B cell (primary cell): ENCODE results near the gene EEA1. TPM values are rescaled to one million over a fixed set of nuclear protein-coding genes. Genes with fewer than 3 reads are reported as not detected.

Experiments
- ATAC-seq: fragments of 200-7000 bp; cut with Tn5 transposase; one replicate; pipeline ENCODE4 v1.10.0; 2021; ENCODE audit warnings: low read depth, mild to moderate bottlenecking, moderate number of reproducible peaks, moderate library complexity
- CTCF ChIA-PET: fragments of 350-600 bp; sonication (Branson Sonifier 250); formaldehyde crosslinking; loops from one replicate; lab custom pipeline; 2021; ENCODE audit warnings: antibody characterized with exemption, inconsistent platforms; lab: Charles Lee
- POLR2A ChIA-PET: fragments of 350-600 bp; sonication (Branson Sonifier 250); formaldehyde crosslinking; loops from one replicate; lab custom pipeline; 2021; ENCODE audit warnings: antibody characterized with exemption; lab: Charles Lee
- DNase-seq: peaks from one replicate; pipeline ENCODE4 v3.0.0; 2013
- H2AFZ ChIP-seq: 2 replicates; pipeline ENCODE4 v1.6.1; 2012; ENCODE audit warnings: mild to moderate bottlenecking, low read depth, low read length; ENCODE audit not compliant: insufficient read depth, poor library complexity, severe bottlenecking
- H3K27ac ChIP-seq, 2 donors: 1 replicate in 1 of 2; 2 replicates in 1 of 2; pipeline ENCODE4 v1.5.1; 2012 to 2013; ENCODE audit warnings: low read length in 2 of 2, mild to moderate bottlenecking in 2 of 2, moderate library complexity in 1 of 2
- H3K27me3 ChIP-seq, 4 experiments: fragments of 200-600 bp in 1 of 4; sonication (generic) in 1 of 4; replicated peaks in 1 of 4; 1 replicate in 2 of 4; 2 replicates in 2 of 4; pipeline versions ENCODE4 v1.6.1 to v1.7.0; 2013 to 2016; ENCODE audit warnings: low read length in 3 of 4, mild to moderate bottlenecking in 2 of 4, mixed read lengths in 1 of 4, moderate library complexity in 1 of 4; ENCODE audit not compliant: insufficient read depth in 4 of 4, control insufficient read depth in 3 of 4; ENCODE audit errors: control extremely low read depth in 1 of 4
- H3K36me3 ChIP-seq, 2 experiments: replicated peaks in 1 of 2; 1 replicate in 1 of 2; 2 replicates in 1 of 2; pipeline versions ENCODE4 v1.6.1 to v1.7.1; 2013; ENCODE audit warnings: low read length in 1 of 2; ENCODE audit not compliant: insufficient read depth in 2 of 2, control insufficient read depth in 1 of 2; ENCODE audit errors: control extremely low read depth in 1 of 2, extremely low read depth in 1 of 2
- H3K4me1 ChIP-seq, 2 donors: fragments of 200-600 bp in 1 of 2; sonication (generic) in 1 of 2; 1 replicate in 1 of 2; 2 replicates in 1 of 2; pipeline versions ENCODE4 v1.5.1 to v1.6.1; 2013 to 2017; ENCODE audit warnings: low read length in 2 of 2; ENCODE audit not compliant: control insufficient read depth in 2 of 2, insufficient read depth in 2 of 2
- H3K4me2 ChIP-seq: replicated peaks from 2 replicates; pipeline ENCODE3; 2012; ENCODE audit warnings: mild to moderate bottlenecking, low read depth, low read length; ENCODE audit not compliant: poor library complexity, severe bottlenecking
- H3K4me3 ChIP-seq, 5 experiments: fragments of 200-600 bp in 1 of 5; sonication (generic) in 1 of 5; 1 replicate in 3 of 5; 2 replicates in 2 of 5; pipeline versions ENCODE4 v1.5.1 to v1.7.0; 2011 to 2016; ENCODE audit warnings: low read length in 4 of 5, mild to moderate bottlenecking in 4 of 5, low read depth in 2 of 5, control low read depth in 1 of 5, moderate library complexity in 1 of 5; ENCODE audit not compliant: insufficient read depth in 1 of 5; ENCODE audit errors: control extremely low read depth in 1 of 5, extremely low read depth in 1 of 5
- H3K79me2 ChIP-seq: fragments of 200-600 bp; sonication (generic); one replicate; pipeline ENCODE4 v1.6.0; 2016; ENCODE audit warnings: low read length; ENCODE audit not compliant: control insufficient read depth, insufficient read depth
- H3K9ac ChIP-seq: fragments of 200-600 bp; sonication (generic); 2 replicates; pipeline ENCODE4 v1.6.1; 2017; ENCODE audit warnings: mild to moderate bottlenecking, low read length, moderate library complexity
- H3K9me3 ChIP-seq, 3 donors: one replicate each; pipeline versions ENCODE4 v1.6.1 to v1.7.1; 2013; ENCODE audit warnings: low read length in 2 of 3; ENCODE audit not compliant: control insufficient read depth in 2 of 3, insufficient read depth in 1 of 3; ENCODE audit errors: control extremely low read depth in 1 of 3
- H4K20me1 ChIP-seq: 2 replicates; pipeline ENCODE4 v1.6.0; 2012; ENCODE audit warnings: mild to moderate bottlenecking, low read length; ENCODE audit not compliant: insufficient read depth, control insufficient read depth, poor library complexity, severe bottlenecking
- H3K27ac Mint-ChIP-seq: one replicate; pipeline ENCODE4 v1.8.0; 2021; ENCODE audit warnings: mixed read lengths
- H3K27me3 Mint-ChIP-seq: one replicate; pipeline ENCODE4 v1.8.0; 2021; ENCODE audit warnings: mixed read lengths
- H3K4me1 Mint-ChIP-seq: one replicate; pipeline ENCODE4 v1.8.0; 2021; ENCODE audit warnings: mixed read lengths
- H3K4me3 Mint-ChIP-seq: one replicate; pipeline ENCODE4 v1.8.0; 2021; ENCODE audit warnings: mixed read lengths
- H3K9me3 Mint-ChIP-seq: one replicate; pipeline ENCODE4 v1.8.0; 2022; ENCODE audit warnings: mixed read lengths; ENCODE audit not compliant: insufficient read depth
- CTCF ChIP-seq: fragments of 200-600 bp; IDR thresholded peaks from one replicate; pipeline ENCODE4 v1.8.0; 2022; ENCODE audit warnings: antibody characterized with exemption, mild to moderate bottlenecking
- EZH2 ChIP-seq: IDR thresholded peaks from 2 replicates; pipeline ENCODE4 v1.6.1; 2012; ENCODE audit warnings: borderline replicate concordance, low read depth, mild to moderate bottlenecking, moderate library complexity, low read length; ENCODE audit not compliant: insufficient read depth, poor library complexity, severe bottlenecking
- WGBS: methylation state at CpG from one replicate; pipeline ENCODE4 v1.1.5; 2013; ENCODE audit warnings: missing lambda C conversion rate; ENCODE audit not compliant: insufficient coverage; 5-methylcytosine and 5-hydroxymethylcytosine counted together
- intact Hi-C: fragments of 100-400 bp; cut with micrococcal nuclease; formaldehyde crosslinking; loops from one replicate; pipeline ENCODE4 v1.10.0; 2022
- polyA plus RNA-seq: library from polyadenylated mRNA; depleted of rRNA; stranded (reverse); fragments of >200 nt; gene quantifications from 2 replicates; pipeline ENCODE4 v1.2.3, GENCODE V29; 2012
- total RNA-seq, 2 donors: library from RNA; stranded (reverse); fragments of 120-200 nt in 1 of 2; gene quantifications; 1 replicate in 1 of 2; 2 replicates in 1 of 2; pipeline versions ENCODE4 v1.2.3 to v1.2.4, GENCODE V29; 2013 to 2022

The EEA1 gene
- total and polyA plus RNA-seq, 2 donors (not counting 1 experiment from before 2014, with no cell fraction given) = 1.8 to 26.3 TPM

GRCh38 chr12:92732716-92733115 lies 196.4 kb downstream of the EEA1 start:
- H3K4me1 Mint-ChIP-seq = no peaks in the 10 kb centered on the region
- Histone ChIP-seq H3K4me3 (no peak overlapping the region), H3K27ac (no peak overlapping the region), H3K4me1 (no peaks in the 10 kb centered on the region), H3K36me3 (peaks cover 0 to 15% of the 10 kb centered on the region in 2 experiments), H4K20me1 (no peaks in the 10 kb centered on the region), H3K4me2 (no peak overlapping the region), H3K27me3 (no peaks in the 10 kb centered on the region), H2AFZ (no peak overlapping the region), H3K9me3 (no peaks in the 10 kb centered on the region), H3K79me2 (no peaks in the 10 kb centered on the region), H3K9ac (no peak overlapping the region)
- ChIA-PET CTCF (no interaction called here), POLR2A (no interaction called here)
- intact Hi-C loops = no loop called here
- H3K4me3 Mint-ChIP-seq = no peak overlapping the region
- no peaks in the 10 kb centered on the region for H3K27me3 Mint-ChIP-seq
- WGBS = 97% methylated on average over 3 of the region's 6 CpGs
- no peak for TF ChIP-seq EZH2
- TF ChIP-seq CTCF = no peak
- H3K27ac Mint-ChIP-seq = no peak overlapping the region
- DNase-seq = no peak
- H3K9me3 Mint-ChIP-seq = peaks cover 4% of the 10 kb centered on the region
- no peak for ATAC-seq

- no peak for TF ChIP-seq EZH2
- no peak for TF ChIP-seq CTCF
- H3K9ac ChIP-seq = no peak overlapping the region
- no peak overlapping the region for H2AFZ ChIP-seq
- no peaks in the 10 kb centered on the region for H4K20me1 ChIP-seq
- H3K9me3 Mint-ChIP-seq = peaks cover 4% of the 10 kb centered on the region
- 100% methylated on average over 5 of the region's 5 CpGs for WGBS
- ChIA-PET CTCF (no interaction called here), POLR2A (no interaction called here)
- ATAC-seq (no peak), DNase-seq (no peak)
- intact Hi-C loops = no loop called here
- H3K4me2 ChIP-seq = no peak overlapping the region
- no peaks in the 10 kb centered on the region for H3K27me3 Mint-ChIP-seq
- H3K27ac ChIP-seq = no peak overlapping the region
- H3K27me3 ChIP-seq = no peaks in the 10 kb centered on the region
- no peaks in the 10 kb centered on the region for H3K4me1 Mint-ChIP-seq
- H3K4me3 ChIP-seq = no peak overlapping the region
- no peak overlapping the region for H3K27ac Mint-ChIP-seq
- no peak overlapping the region for H3K4me3 Mint-ChIP-seq
- H3K36me3 ChIP-seq = peaks cover 0 to 15% of the 10 kb centered on the region in 2 experiments
- no peaks in the 10 kb centered on the region for H3K9me3 ChIP-seq
- H3K79me2 ChIP-seq = no peaks in the 10 kb centered on the region
- no peaks in the 10 kb centered on the region for H3K4me1 ChIP-seq
These were observed 196.9 kb downstream of the EEA1 start for GRCh38 chr12:92732216-92732615.
